LNCaP clone FGC (cell line): ENCODE measurements around the gene SURF4.
A peak's percentile ranks its signal among the peaks of the same experiment; 100 is the strongest.
"Not testable (repeated sequence)": the region's sequence is repeated elsewhere in the genome, so short reads cannot be mapped to it uniquely, and the experiment has no call there.

Source experiments
- DNase-seq: peaks from one replicate; pipeline ENCODE4 v3.0.0-alpha.2; 2011; ENCODE audit warnings: low read depth
- H3K4me3 ChIP-seq: 2 replicates; pipeline ENCODE4 v1.5.1; 2011; ENCODE audit warnings: mild to moderate bottlenecking, low read depth, low read length, control low read depth
- TF ChIP-seq, protein P1 (sequence below): IDR thresholded peaks from 2 replicates; pipeline ENCODE4 v1.5.1; 2012; ENCODE audit warnings: mild to moderate bottlenecking; ENCODE audit not compliant: control insufficient read depth, insufficient read depth; ENCODE audit errors: extremely low read depth

SURF4 gene

GRCh38 chr9:133341369-133342068, 34.3 kb downstream of the SURF4 start:
- no peak overlapping the region for H3K4me3 ChIP-seq
- no peak for DNase-seq
- TF ChIP-seq, protein P1, sequence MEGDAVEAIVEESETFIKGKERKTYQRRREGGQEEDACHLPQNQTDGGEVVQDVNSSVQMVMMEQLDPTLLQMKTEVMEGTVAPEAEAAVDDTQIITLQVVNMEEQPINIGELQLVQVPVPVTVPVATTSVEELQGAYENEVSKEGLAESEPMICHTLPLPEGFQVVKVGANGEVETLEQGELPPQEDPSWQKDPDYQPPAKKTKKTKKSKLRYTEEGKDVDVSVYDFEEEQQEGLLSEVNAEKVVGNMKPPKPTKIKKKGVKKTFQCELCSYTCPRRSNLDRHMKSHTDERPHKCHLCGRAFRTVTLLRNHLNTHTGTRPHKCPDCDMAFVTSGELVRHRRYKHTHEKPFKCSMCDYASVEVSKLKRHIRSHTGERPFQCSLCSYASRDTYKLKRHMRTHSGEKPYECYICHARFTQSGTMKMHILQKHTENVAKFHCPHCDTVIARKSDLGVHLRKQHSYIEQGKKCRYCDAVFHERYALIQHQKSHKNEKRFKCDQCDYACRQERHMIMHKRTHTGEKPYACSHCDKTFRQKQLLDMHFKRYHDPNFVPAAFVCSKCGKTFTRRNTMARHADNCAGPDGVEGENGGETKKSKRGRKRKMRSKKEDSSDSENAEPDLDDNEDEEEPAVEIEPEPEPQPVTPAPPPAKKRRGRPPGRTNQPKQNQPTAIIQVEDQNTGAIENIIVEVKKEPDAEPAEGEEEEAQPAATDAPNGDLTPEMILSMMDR = no peak

GRCh38 chr9:133340916-133341315, 34.9 kb downstream of the SURF4 start:
- no peak for DNase-seq
- no peak overlapping the region for H3K4me3 ChIP-seq
- TF ChIP-seq, protein P1 = no peak

GRCh38 chr9:133340256-133340655, 35.6 kb downstream of the SURF4 start:
- H3K4me3 ChIP-seq = no peak overlapping the region
- TF ChIP-seq, protein P1 = no peak
- no peak for DNase-seq

GRCh38 chr9:133339641-133340040, 36.2 kb downstream of the SURF4 start:
- DNase-seq = no peak

GRCh38 chr9:133335924-133336811, 39.7 kb downstream of the SURF4 start, which contains the start of gene SURF6:
Gene SURF6, minus strand, starts transcription at chr9:133336188. Its CDS starts 56 bp downstream, at chr9:133336132.
- peak within 1 kb of the TSS; percentile 83 for H3K4me3 ChIP-seq
- TF ChIP-seq, protein P1 = no peak
- DNase-seq = peak; percentile 76

More at GRCh38 chr9:133339641-133340040, 36.2 kb downstream of the SURF4 start:
- no peak overlapping the region for H3K4me3 ChIP-seq
- TF ChIP-seq, protein P1 = no peak

GRCh38 chr9:133334888-133335287, 41.0 kb downstream of the SURF4 start:
- peak overlapping the region; percentile 83 for H3K4me3 ChIP-seq
- not testable (repeated sequence) for DNase-seq

DNA sequence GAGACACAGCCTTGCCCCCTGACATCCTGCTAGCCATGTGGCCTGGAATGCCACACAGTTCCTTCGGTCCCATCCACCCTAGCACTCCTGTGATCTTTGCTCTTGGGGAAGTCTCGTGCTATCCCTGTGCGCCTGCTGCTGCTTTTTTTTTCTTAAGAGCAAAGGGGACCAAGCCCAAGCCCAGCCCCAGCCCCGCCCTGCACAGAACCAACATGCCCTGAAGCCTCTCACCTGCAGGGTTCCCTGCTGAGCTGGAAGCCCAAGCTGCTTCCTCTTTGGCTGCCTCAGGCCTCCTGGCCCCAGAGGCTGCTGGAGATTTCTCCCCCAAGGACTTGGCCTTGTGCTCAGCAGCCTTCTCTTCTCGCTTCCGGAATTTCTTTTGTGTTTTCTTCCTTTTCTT, 41.7 kb downstream of the SURF4 start:
- DNase-seq = peak; percentile 76
- H3K4me3 ChIP-seq = peak overlapping the region; percentile 83
- TF ChIP-seq, protein P1 = peak; percentile 22; the same call in 1 of the 2 replicates
